Measurements from ENCODE around the gene B3GNT4. TPM values are rescaled to one million over a fixed set of nuclear protein-coding genes. Genes with fewer than 3 reads are reported as not detected.
A peak's percentile ranks its signal among the peaks of the same experiment; 100 is the strongest.

The B3GNT4 gene
- total and polyA plus RNA-seq, 8 donors: 0.58 to 0.81 (median 0.62) TPM; not detected in 4

- TF ChIP-seq POLR2A (IDR thresholded peaks at IDR 0.05): no peak
- no peak for TF ChIP-seq CTCF (IDR thresholded peaks at IDR 0.05)
- no peak for TF ChIP-seq EP300 (IDR thresholded peaks at IDR 0.05)
- no peak for TF ChIP-seq POLR2AphosphoS5 (IDR thresholded peaks at IDR 0.05)
- intact Hi-C loops (cut with DNase I; ENCODE audit: low total_unique reads): no loop called here
- H3K36me3 ChIP-seq: peaks cover 51 to 69% (median 68%) of the 10 kb centered on the region in 4 donors
These were observed 4.7 kb downstream of the B3GNT4 start for GRCh38 chr12:122208073-122208820.

GRCh38 chr12:122215771-122216170 lies 12.3 kb downstream of the B3GNT4 start:
- H3K27me3 ChIP-seq: no peaks in the 10 kb centered on the region
- no peak overlapping the region for H3K27ac ChIP-seq
- intact Hi-C loops (cut with DNase I; ENCODE audit: low total_unique reads): no loop called here
- H3K9me3 ChIP-seq: no peaks in the 10 kb centered on the region
- no peak for DNase-seq
- H3K36me3 ChIP-seq: peaks cover 68 to 100% (median 100%) of the 10 kb centered on the region in 4 donors
- H3K4me3 ChIP-seq: no peak overlapping the region
- no peaks in the 10 kb centered on the region for H3K4me1 ChIP-seq
- 72 to 93% (median 92%) methylated on average over 5 of the region's 5 CpGs for WGBS, 5 donors
- TF ChIP-seq POLR2A (IDR thresholded peaks at IDR 0.05): no peak
- no peak for TF ChIP-seq CTCF (IDR thresholded peaks at IDR 0.05)
- TF ChIP-seq POLR2AphosphoS5 (IDR thresholded peaks at IDR 0.05): no peak
- no peak for TF ChIP-seq EP300 (IDR thresholded peaks at IDR 0.05)

More at GRCh38 chr12:122208073-122208820, 4.7 kb downstream of the B3GNT4 start:
- no peaks in the 10 kb centered on the region for H3K9me3 ChIP-seq
- H3K27me3 ChIP-seq: peaks cover 0 to 26% (median 19%) of the 10 kb centered on the region in 3 donors
- no peak for DNase-seq
- no peak overlapping the region for H3K4me3 ChIP-seq
- H3K4me1 ChIP-seq: peaks cover 13 to 23% (median 18%) of the 10 kb centered on the region in 4 donors
- no peak overlapping the region for H3K27ac ChIP-seq
- WGBS, 5 donors: 91 to 96% (median 93%) methylated on average over 18 of the region's 18 CpGs

- Histone ChIP-seq H3K4me1 (peaks cover 0 to 4% (median 0%) of the 10 kb centered on the region in 4 donors), H3K4me3 (no peak overlapping the region), H3K9me3 (no peaks in the 10 kb centered on the region), H3K36me3 (peaks cover 68 to 100% (median 100%) of the 10 kb centered on the region in 4 donors), H3K27me3 (no peaks in the 10 kb centered on the region), H3K27ac (no peak overlapping the region)
- DNase-seq: no peak
- intact Hi-C loops (cut with DNase I; ENCODE audit: low total_unique reads): no loop called here
- no peak for TF ChIP-seq POLR2AphosphoS5 (IDR thresholded peaks at IDR 0.05)
- TF ChIP-seq EP300 (IDR thresholded peaks at IDR 0.05): no peak
- TF ChIP-seq CTCF (IDR thresholded peaks at IDR 0.05): no peak
- TF ChIP-seq POLR2A (IDR thresholded peaks at IDR 0.05): no peak
- WGBS, 5 donors: 95 to 97% (median 97%) methylated on average over 1 of the region's 1 CpG
These were observed 12.9 kb downstream of the B3GNT4 start for GRCh38 chr12:122216445-122216844.

- peaks cover 20 to 48% (median 34%) of the 10 kb centered on the region in 4 donors for H3K4me1 ChIP-seq
- peak; percentile 100 for DNase-seq
- peak within 1 kb of the TSS; percentile 93 to 98 (median 96) for H3K4me3 ChIP-seq
- H3K9me3 ChIP-seq: no peaks in the 10 kb centered on the region
- peak; percentile 99 for TF ChIP-seq POLR2AphosphoS5 (IDR thresholded peaks at IDR 0.05)
- TF ChIP-seq POLR2A (IDR thresholded peaks at IDR 0.05): peak in 2 of 4 donors; percentile 70 to 97
- no peak for TF ChIP-seq EP300 (IDR thresholded peaks at IDR 0.05)
- no peaks in the 10 kb centered on the region for H3K27me3 ChIP-seq
- intact Hi-C loops (cut with DNase I; ENCODE audit: low total_unique reads): no loop called here
- H3K27ac ChIP-seq: peak within 1 kb of the TSS; percentile 96 to 100 (median 98)
- H3K36me3 ChIP-seq: peaks cover 8 to 67% (median 56%) of the 10 kb centered on the region in 4 donors
- 0 to 1% (median 0%) methylated on average over 33 to 74 of the region's 74 CpGs for WGBS, 5 donors
These were observed 22.3 kb downstream of the B3GNT4 start, which contains the start of gene DIABLO for GRCh38 chr12:122225683-122226365. TSS of gene DIABLO (minus strand) at chr12:122226052. CDS start at chr12:122226014, 38 bp downstream.

Measured in stomach (tissue), 9 donors.